Ecto neural progenitor cell (in vitro differentiated cells): ENCODE data around the gene KLK7.
"Not testable (repeated sequence)": the region's sequence is repeated elsewhere in the genome, so short reads cannot be mapped to it uniquely, and the experiment has no call there.

Experiments
- DNase-seq: peaks from one replicate; pipeline ENCODE4 v3.0.0-alpha.2; 2018; ENCODE audit warnings: low spot score

Gene KLK7

DNA sequence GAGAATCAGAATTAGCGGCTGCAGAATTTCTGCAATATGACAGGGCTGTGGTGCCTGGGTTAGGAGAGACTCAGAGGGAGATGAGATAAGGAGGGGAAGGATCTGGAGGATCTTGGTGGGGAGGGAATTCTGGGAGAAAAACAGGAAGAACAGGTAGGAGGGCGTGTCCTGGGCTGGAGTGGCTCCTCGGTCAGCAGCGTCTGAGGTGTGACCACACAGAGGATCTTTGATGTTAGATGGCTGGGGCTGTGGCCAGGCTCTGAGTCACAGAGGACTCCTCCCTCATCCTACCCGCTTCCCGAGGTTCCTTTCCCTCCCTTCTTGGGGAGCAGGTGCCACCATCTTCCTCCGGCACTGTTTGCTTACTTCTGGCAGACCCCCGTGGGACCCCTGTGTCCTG is 8.0 kb downstream of the KLK7 start:
- DNase-seq: no peak

- no peak for DNase-seq
Observed at GRCh38 chr19:50974702-50975556, 8.8 kb downstream of the KLK7 start.

DNA sequence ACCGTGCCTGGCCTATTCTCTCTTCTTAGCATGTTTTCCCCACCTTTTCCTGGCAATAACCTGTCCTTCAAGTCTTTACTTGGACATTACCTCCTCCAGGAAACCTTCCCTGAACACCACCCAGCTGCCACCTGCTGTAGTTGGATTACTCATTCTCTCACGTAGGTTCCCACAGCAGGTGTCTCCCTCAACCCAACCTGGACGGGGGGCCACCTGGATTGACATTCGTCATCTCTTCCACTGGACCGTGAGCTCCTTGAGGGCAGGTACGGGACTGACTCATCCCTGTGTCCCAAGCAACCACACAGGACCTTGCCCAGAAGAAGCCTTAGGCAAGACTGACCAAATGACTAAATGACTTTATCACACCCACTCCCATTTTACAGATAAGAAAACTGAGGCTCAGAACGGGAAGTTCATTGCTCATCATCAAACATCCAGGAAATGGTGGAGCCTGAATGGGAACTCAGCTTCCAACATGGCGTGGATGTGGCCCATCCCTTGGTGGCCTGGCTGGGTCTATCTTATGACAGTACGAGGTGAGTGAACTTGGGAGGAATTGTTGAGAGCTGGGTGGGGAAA is 10.8 kb downstream of the KLK7 start:
- DNase-seq: no peak

DNA sequence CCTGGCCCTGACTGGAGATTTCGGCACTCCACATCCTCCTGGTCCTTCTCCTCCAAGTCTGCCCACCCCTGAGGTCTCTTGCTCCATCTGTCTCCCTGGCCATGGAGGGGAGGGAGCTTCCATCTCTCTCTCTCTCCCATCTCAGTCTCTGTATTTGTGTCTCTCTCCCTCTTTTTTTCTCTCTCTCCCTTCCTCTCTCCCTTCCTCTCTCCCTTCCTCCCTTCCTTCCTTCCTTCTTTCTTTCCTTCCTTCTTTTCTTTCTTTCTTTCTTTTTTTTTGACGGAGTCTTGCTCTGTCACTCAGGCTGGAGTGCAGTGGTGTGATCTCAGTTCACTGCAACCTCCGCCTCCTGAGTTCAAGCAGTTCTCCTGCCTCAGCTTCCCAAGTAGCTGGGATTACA is 13.9 kb downstream of the KLK7 start:
- not testable (repeated sequence) for DNase-seq

- DNase-seq: no peak
Observed at GRCh38 chr19:50969413-50969760, 14.3 kb downstream of the KLK7 start, which contains the start of gene KLK6. TSS of gene KLK6 (minus strand) at chr19:50969591. CDS start at chr19:50968104, 1,487 bp downstream.

DNA sequence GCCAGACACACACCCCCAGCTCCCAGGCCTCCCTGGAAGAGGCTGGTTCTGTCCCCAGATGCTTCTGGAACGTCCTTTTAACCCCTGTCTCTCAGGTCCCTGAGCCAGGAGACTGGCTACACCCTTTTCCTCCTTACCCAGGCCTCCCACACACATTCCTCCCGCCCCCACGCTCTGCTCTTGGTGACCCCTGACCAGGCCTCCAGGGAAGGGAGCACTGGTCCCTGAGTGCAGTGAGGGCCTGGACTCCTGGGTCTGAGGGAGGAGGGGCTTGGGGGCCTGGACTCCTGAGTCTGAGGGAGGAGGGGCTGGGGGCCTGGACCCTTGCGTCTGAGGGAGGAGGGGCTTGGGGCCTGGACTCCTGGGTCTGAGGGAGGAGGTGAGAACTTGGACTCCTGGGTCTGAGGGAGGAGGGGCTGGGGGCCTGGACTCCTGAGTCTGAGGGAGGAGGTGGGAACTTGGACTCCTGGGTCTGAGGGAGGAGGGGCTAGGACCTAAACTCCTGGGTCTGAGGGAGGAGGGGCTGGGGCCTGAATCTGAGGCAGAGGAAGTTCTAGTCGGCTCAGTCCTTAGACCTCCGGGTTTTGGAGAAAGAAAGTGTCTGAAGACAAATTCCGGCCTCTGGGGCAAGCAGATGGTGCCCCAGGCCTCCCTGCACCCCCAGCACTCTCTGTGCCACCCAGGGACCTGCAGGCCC is 14.9 kb downstream of the KLK7 start:
- no peak for DNase-seq

GRCh38 chr19:50967929-50968715 is 15.6 kb downstream of the KLK7 start:
- DNase-seq: no peak

- no peak for DNase-seq
Observed at GRCh38 chr19:50964266-50964665, 19.5 kb downstream of the KLK7 start.

GRCh38 chr19:50963381-50963780 is 20.3 kb downstream of the KLK7 start:
- DNase-seq: no peak

DNA sequence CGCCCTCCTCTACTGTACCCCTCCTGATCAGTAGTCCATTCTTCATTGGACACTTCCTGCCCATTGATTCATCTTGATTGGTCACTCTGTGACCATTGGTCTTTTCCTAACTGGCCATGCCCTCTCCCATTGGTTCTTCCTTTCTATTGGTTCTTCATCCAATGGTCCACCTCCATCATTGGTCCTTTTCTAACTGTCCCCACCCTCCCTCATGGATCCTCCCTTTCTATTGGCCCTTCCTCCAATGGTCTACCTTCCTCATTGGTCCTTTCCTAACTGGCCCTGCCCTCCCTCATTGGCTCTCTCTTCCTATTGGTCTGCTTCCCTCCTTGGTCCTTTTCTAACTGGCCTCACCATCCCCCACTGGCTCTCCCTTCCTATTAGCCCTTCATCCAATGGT is 21.5 kb downstream of the KLK7 start:
- DNase-seq: no peak

DNA sequence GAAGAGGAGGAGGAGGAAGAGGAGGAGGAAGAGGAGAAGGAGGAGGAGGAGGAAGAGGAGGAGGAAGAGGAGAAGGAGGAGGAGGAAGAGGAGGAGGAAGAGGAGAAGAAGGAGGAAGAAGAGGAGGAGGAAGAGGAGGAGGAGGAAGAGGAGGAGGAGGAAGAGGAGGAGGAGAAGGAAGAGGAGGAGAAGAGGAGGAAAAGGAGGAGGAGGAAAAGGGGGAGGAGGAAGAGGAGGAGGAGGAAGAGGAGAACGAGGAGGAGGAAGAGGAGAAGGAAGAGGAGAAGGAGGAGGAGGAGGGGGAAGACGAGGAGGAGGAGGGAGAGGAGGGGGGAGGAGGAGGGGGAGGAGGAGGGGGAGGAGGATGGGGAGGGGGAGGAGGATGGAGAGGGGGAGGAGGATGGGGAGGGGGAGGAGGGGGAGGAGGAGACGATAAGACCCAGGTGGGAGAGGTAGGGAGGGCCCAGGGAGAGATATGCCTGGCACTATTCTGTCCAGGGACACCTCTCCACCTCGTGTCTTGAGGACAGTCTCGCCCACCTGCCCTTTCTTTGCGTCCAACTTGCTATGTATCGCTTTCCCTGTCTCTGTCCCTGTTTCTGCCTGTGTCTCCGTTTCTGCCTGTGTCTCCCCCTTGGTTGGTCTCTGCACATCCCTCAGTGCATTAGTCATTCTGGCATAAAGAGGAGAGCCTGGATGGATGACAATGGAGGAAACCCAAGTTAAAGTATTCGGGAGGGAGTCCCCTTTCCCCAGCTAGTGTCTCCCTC is 23.8 kb downstream of the KLK7 start:
- DNase-seq: no peak

DNA sequence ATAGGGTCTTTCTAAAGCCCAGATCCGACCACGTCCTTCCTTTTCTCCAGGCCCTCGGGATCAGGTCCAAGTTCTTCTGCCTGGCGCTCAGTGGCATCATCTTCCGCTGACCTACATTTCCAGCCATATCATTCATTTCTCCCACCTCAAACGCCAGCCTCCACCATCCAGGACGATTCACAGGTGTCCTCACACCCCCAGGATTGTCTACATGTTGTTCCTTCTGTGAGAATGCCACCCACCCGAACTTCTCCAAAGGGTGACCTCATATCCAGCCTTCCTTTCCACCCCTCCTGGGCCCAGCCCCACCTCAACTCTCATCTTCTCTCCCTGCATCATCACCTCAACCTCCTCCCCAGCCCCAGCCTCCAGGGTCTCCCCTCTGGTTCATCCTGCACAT is 26.1 kb downstream of the KLK7 start:
- no peak for DNase-seq

DNA sequence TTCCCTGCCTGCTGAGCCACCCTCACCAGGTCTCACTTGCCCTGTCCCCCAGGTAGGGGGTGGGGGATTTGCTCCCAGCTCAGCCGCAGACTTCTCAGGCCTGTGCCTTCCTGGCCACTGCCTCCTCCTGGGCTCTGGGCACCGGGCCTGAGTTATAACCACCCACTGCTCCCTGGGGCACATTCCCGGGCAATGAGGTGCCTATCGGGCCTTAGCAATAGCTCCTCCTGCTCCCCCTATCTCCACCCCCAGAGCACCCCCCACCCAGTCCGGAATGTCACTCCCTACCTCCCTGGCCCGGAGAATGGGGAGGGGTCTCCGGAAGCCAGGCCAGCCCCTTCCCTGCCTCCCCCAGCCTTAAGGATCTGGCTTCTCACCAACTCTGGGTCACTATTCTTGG is 30.8 kb downstream of the KLK7 start, which contains the start of gene KLK5:
KLK5 (minus strand) TSS at position 129 of the 400 bp plus-strand sequence. CDS start 381 bp downstream, outside the sequence.
- no peak for DNase-seq

DNA sequence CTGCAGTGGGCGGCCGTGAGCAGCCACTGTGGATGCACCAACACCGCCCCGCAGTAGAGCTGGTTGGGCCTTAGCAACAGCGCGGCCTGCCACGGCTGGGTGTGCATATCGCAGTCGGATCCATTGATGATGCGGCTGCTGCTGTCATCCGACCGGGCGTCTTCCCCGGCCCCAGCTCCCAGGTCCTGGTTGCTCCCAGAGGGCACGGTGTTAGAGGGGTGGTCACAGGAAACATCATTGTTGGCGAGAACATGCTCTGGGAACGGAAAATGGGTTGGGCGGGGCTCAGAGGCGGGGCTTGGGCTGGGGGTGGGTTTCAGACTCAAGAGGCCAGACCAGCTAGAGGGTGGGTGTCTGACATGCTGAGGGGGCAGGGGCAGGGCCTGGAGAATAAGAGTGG is 33.9 kb downstream of the KLK7 start:
- no peak for DNase-seq

DNA sequence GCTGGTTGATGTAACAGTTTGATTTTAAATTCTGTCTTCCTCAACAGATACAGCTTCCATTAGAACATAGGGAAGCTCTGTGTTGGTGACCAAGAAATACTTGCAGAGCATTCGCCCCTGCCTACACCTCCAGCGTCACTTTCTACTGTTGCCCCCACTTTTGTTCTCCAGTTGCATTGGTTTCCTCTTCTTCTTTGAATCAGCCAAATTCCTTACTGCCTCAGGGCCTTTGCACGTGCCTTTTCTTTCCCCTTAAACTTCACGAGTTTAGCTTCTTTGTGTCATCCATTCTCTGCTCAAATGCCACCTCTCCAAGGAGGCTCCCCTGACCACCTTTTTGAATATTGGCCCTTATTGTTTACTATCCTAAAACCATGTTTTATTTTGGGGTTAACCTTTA is 36.6 kb downstream of the KLK7 start:
- DNase-seq: no peak

GRCh38 chr19:50944795-50945194 is 38.9 kb downstream of the KLK7 start:
- no peak for DNase-seq

- no peak for DNase-seq
Observed at GRCh38 chr19:50943074-50943828, 40.5 kb downstream of the KLK7 start.

DNA sequence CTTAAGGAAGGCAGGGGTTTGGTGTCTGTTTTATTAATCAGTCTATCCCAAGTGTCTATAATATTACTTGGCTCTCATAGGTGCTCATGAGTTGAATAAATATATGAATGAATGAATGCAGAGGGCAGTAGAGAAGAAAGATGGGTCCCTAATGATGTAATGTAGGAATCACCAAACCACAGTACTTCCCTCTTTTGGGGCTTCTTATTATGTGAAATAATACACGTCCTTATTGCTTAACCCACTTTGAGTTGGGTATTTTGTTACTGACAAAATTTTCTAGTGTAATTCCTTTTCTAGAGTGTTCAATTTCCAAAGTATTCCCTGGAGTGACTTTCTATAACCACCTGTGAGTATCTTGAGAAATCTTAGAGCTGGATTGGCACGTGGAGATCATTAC is 44.1 kb downstream of the KLK7 start:
- DNase-seq: no peak

DNA sequence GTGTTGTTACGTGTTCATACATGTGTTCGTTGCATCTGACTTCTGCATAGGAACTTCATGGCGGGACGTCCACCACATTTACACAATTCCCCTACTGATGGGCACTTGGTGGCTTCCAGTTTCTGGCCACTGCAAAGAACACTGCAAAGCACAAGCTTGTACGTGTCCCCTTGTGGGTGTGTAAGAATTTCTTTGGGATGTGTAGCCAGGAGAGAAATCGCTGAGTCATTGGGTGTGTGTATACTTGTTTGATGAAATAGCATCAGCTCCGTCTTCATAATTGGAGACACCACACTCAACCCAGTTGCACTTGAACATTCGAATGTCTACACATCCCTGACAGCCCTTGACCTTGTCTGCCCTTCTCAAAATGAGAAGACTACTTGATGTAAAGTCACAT is 50.1 kb downstream of the KLK7 start:
- no peak for DNase-seq

GRCh38 chr19:50932690-50933083 is 51.0 kb downstream of the KLK7 start:
- DNase-seq: no peak
